NCI-H1105 treated with DMSO at 0.1 percent for 48 hours (cell line): ENCODE measurements around the gene SPAG9.

Source experiments
- DNase-seq: peaks from one replicate; lab custom pipeline; 2025; lab: John Stamatoyannopoulos, UW

SPAG9 gene

DNA sequence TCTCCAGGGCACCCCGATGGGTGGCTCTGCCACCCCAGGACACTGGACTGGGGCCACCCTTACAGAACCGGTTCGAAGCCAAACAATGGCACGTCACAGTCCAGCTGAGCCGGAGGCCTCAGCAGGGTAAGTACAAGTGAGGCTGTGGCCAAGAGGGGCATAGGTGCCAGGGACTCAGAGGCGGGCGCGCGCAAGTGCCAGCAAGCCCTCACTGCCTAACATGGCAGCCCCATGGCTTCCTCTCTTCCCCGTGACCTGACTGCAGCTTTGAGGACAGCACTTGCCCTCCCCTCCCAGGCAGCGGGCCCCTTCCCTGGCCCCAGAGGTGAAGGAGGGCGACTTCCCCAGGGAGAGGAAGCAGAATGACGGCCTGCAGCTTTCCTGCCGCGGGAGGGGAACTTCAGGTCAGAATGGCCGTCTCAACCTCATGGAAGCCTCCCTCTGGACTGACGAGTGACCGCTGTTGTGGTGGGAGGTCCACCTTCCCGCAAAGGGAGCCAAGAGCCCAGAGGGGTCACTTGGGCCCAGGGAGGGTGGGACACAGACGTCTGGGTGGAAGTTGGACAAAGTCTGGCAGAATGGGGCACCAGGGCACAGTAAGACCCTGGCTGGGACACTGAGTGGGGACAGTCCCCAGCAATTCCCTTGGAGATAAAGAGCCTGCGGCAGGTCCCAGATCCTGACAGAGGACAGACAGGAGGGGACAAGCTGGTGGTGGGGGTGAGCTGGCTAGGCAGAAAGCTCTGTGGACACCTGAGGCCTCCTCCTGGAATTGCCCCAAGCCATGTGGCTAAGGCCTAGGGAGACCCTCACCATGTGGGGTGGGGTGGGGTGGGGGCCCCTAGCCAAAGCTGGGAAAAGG, 202.4 kb downstream of the SPAG9 start:
- no peak for DNase-seq

GRCh38 chr17:50917418-50917743, 203.3 kb downstream of the SPAG9 start:
- DNase-seq = no peak

DNA sequence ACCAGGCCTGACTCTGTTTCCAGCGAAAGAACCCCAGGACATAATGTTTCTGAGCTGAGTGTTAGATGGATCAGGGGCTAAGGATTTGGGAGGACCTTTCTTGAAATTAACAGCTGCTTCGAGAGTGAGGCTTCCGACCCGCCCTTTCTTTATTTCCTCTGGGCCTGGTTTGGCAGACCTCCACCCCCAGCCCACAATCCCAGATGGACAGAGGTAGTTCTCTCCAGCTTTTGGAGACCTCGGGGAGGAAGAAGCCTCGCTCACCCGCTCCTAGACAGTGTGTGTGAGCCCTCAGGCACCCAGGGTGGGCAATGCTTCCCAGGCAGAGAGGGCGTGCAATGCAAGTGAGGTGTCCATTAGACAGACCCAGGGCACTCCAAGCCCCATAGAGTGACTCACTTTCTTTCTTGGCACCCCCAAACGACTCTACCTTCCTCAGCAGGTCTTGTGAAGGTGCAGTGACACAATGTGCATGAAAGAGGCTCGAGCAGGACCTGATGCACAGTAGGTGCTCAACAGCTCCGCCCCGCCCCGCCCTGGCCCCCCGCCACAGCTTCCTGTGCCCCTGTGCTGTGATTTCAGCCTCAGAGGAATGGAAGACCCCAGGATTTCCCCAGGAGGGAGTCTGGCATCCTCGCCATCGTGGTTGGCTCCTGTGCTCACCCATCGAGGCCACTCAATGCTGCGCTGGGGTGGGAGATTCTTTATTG, 203.8 kb downstream of the SPAG9 start:
- DNase-seq = no peak

GRCh38 chr17:50916026-50916707, 204.5 kb downstream of the SPAG9 start:
- DNase-seq = no peak

- no peak for DNase-seq
These were observed 206.1 kb downstream of the SPAG9 start for GRCh38 chr17:50914505-50915063.

DNA sequence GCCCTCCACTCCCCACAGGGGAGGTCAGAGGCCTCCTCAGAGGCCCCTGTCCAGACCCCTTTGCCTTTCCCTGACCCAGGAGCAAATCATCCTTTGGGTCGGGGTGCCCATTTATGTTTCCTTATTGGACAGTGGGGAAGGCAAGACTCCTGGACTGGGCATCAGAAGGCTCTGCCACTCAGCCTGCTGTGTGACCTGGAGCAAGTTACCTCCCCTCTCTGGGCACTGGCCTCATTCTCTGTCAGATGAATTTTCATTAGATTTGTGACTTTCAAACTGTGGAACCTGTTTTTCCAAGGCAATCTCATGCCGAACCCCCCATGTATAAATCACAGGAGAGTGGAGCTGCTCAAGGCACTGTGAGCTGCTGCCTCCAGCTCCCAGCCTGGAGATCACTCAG, 207.5 kb downstream of the SPAG9 start:
- no peak for DNase-seq
